Neural progenitor cell (in vitro differentiated cells): ENCODE data around the gene LRP1B. TPM values are rescaled to one million over a fixed set of nuclear protein-coding genes. Genes with fewer than 3 reads are reported as not detected.

ENCODE experiments used
- DNase-seq: peaks from one replicate; pipeline ENCODE4 v3.0.0-alpha.2; 2016; ENCODE audit warnings: low spot score
- H2AFZ ChIP-seq: fragments of 200-600 bp; sonication (generic); replicated peaks from 2 replicates; pipeline ENCODE4 v1.6.1; 2016; ENCODE audit warnings: antibody characterized with exemption
- H3F3A ChIP-seq: fragments of 200-600 bp; sonication (generic); 2 replicates; pipeline ENCODE4 v1.6.1; 2016; ENCODE audit warnings: antibody characterized with exemption, low read depth
- H3K27ac ChIP-seq: fragments of 200-600 bp; sonication (generic); 2 replicates; pipeline ENCODE4 v1.5.1; 2016; ENCODE audit warnings: mild to moderate bottlenecking
- H3K27me3 ChIP-seq: fragments of 200-600 bp; sonication (generic); 2 replicates; pipeline ENCODE4 v1.6.1; 2016; ENCODE audit warnings: mild to moderate bottlenecking, moderate library complexity
- H3K36me3 ChIP-seq: fragments of 200-600 bp; sonication (generic); 2 replicates; pipeline ENCODE4 v1.5.1; 2016
- H3K4me1 ChIP-seq: fragments of 200-600 bp; sonication (generic); 2 replicates; pipeline ENCODE4 v1.6.1; 2016; ENCODE audit warnings: mixed run types
- H3K4me2 ChIP-seq: fragments of 200-600 bp; sonication (generic); 2 replicates; pipeline ENCODE4 v1.6.1; 2016
- H3K4me3 ChIP-seq: fragments of 200-600 bp; sonication (generic); 2 replicates; pipeline ENCODE4 v1.5.1; 2016
- H3K79me2 ChIP-seq: fragments of 200-600 bp; sonication (generic); 2 replicates; pipeline ENCODE4 v1.6.1; 2016; ENCODE audit warnings: low read depth
- H3K9ac ChIP-seq: fragments of 200-600 bp; sonication (generic); 2 replicates; pipeline ENCODE4 v1.6.1; 2016
- H3K9me3 ChIP-seq: fragments of 200-600 bp; sonication (generic); 2 replicates; pipeline ENCODE4 v1.5.1; 2016; ENCODE audit warnings: low read depth
- H4K20me1 ChIP-seq: fragments of 200-600 bp; sonication (generic); 2 replicates; pipeline ENCODE4 v1.6.1; 2016; ENCODE audit warnings: low read depth
- H3K27ac Mint-ChIP-seq: 3 replicates; pipeline ENCODE4 v1.8.0; 2021; ENCODE audit warnings: mixed read lengths
- H3K27me3 Mint-ChIP-seq: 2 replicates; pipeline ENCODE4 v1.8.0; 2022; ENCODE audit warnings: low read depth, mild to moderate bottlenecking, inconsistent platforms, moderate library complexity, mixed read lengths; ENCODE audit not compliant: insufficient read depth
- H3K36me3 Mint-ChIP-seq: 3 replicates; pipeline ENCODE4 v1.8.0; 2021; ENCODE audit warnings: mixed read lengths
- H3K4me1 Mint-ChIP-seq: 3 replicates; pipeline ENCODE4 v1.8.0; 2021; ENCODE audit warnings: mixed read lengths
- H3K4me3 Mint-ChIP-seq: 3 replicates; pipeline ENCODE4 v1.8.0; 2021; ENCODE audit warnings: mild to moderate bottlenecking, moderate library complexity, mixed read lengths
- H3K9me3 Mint-ChIP-seq: 3 replicates; pipeline ENCODE4 v1.8.0; 2020; ENCODE audit warnings: mixed read lengths
- EZH2 ChIP-seq: fragments of 200-600 bp; sonication (generic); IDR thresholded peaks from 2 replicates; pipeline ENCODE4 v1.6.1; 2017; ENCODE audit warnings: antibody characterized with exemption, mild to moderate bottlenecking, moderate library complexity
- EZH2phosphoT487 ChIP-seq: fragments of 200-600 bp; sonication (generic); IDR thresholded peaks from 2 replicates; pipeline ENCODE4 v1.6.1; 2017; ENCODE audit warnings: antibody characterized with exemption
- total RNA-seq: library from RNA; depleted of rRNA; stranded (reverse); fragments of >200 nt; gene quantifications from 2 replicates; pipeline ENCODE4 v1.2.3, GENCODE V29; 2015; ENCODE audit warnings: low replicate concordance
- TF ChIP-seq, protein P1 (sequence below): fragments of 200-600 bp; sonication (generic); IDR thresholded peaks from 2 replicates; pipeline ENCODE4 v1.5.1; 2017; ENCODE audit warnings: antibody characterized with exemption, mild to moderate bottlenecking

Gene LRP1B
- total RNA-seq, 1 donor from 2014 or later = not detected

DNA sequence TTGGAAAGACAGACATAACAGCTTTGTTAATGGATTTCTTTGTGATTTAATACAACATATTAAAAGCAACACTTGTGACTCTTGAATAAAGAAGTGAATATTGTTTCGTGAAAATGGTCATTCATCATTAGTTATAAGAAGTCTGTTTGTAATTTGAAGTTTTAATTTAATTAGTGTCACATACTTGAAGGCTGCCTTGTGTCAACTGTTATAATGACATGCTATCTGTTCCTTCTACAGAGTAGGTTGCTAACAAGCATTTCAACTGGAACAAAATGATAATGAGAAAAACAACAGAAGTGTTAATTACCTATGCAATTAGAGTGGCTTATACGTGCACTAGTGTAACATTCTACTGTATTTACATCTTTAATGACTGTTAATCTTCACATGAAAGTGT lies 624.7 kb downstream of the LRP1B start:
- Histone ChIP-seq H3K79me2 (no peaks in the 10 kb centered on the region), H3K27ac (no peak overlapping the region), H2AFZ (no peak overlapping the region), H3K9ac (no peak overlapping the region), H3K36me3 (no peaks in the 10 kb centered on the region), H3F3A (no peaks in the 10 kb centered on the region), H3K4me1 (no peaks in the 10 kb centered on the region), H3K27me3 (no peaks in the 10 kb centered on the region), H3K4me2 (no peak overlapping the region), H4K20me1 (no peaks in the 10 kb centered on the region), H3K4me3 (no peak overlapping the region), H3K9me3 (no peaks in the 10 kb centered on the region)
- H3K4me1 Mint-ChIP-seq = peaks cover 3% of the 10 kb centered on the region
- no peak overlapping the region for H3K27ac Mint-ChIP-seq
- H3K4me3 Mint-ChIP-seq = no peak overlapping the region
- H3K9me3 Mint-ChIP-seq = no peaks in the 10 kb centered on the region
- DNase-seq = no peak
- no peaks in the 10 kb centered on the region for H3K36me3 Mint-ChIP-seq
- H3K27me3 Mint-ChIP-seq = no peaks in the 10 kb centered on the region
- no peak for TF ChIP-seq EZH2phosphoT487
- TF ChIP-seq EZH2 = no peak
- TF ChIP-seq, protein P1, sequence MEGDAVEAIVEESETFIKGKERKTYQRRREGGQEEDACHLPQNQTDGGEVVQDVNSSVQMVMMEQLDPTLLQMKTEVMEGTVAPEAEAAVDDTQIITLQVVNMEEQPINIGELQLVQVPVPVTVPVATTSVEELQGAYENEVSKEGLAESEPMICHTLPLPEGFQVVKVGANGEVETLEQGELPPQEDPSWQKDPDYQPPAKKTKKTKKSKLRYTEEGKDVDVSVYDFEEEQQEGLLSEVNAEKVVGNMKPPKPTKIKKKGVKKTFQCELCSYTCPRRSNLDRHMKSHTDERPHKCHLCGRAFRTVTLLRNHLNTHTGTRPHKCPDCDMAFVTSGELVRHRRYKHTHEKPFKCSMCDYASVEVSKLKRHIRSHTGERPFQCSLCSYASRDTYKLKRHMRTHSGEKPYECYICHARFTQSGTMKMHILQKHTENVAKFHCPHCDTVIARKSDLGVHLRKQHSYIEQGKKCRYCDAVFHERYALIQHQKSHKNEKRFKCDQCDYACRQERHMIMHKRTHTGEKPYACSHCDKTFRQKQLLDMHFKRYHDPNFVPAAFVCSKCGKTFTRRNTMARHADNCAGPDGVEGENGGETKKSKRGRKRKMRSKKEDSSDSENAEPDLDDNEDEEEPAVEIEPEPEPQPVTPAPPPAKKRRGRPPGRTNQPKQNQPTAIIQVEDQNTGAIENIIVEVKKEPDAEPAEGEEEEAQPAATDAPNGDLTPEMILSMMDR = no peak

DNA sequence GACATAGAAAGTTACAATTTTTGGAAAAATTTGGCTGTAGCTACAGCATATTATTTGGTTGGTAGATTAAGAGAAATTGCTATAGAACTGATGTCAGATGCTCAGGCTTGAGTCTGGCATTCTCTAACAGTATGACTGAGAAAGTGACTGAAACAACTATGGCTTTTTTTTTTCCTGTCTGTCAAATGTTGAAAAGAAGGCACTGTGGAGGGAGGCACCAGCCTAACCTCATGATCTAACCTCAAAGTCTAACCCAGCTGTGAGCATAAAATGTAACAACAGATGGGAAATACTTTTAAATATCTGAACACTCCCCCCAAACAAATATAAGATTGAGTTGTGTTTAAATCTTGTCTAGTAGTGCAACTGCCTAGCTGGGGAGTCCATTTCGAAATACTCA lies 629.1 kb downstream of the LRP1B start:
- peak overlapping the region; percentile 13 for H2AFZ ChIP-seq
- DNase-seq = no peak
- Mint-ChIP-seq H3K27me3 (no peaks in the 10 kb centered on the region), H3K9me3 (no peaks in the 10 kb centered on the region), H3K4me3 (no peak overlapping the region), H3K27ac (no peak overlapping the region), H3K36me3 (no peaks in the 10 kb centered on the region), H3K4me1 (peaks cover 3% of the 10 kb centered on the region)
- H3K79me2 ChIP-seq = no peaks in the 10 kb centered on the region
- no peaks in the 10 kb centered on the region for H4K20me1 ChIP-seq
- no peaks in the 10 kb centered on the region for H3K4me1 ChIP-seq
- no peaks in the 10 kb centered on the region for H3K27me3 ChIP-seq
- H3F3A ChIP-seq = no peaks in the 10 kb centered on the region
- H3K4me3 ChIP-seq = no peak overlapping the region
- H3K27ac ChIP-seq = no peak overlapping the region
- no peak overlapping the region for H3K4me2 ChIP-seq
- H3K9me3 ChIP-seq = no peaks in the 10 kb centered on the region
- no peak overlapping the region for H3K9ac ChIP-seq
- TF ChIP-seq, protein P1 = no peak
- TF ChIP-seq EZH2phosphoT487 = no peak
- no peaks in the 10 kb centered on the region for H3K36me3 ChIP-seq

DNA sequence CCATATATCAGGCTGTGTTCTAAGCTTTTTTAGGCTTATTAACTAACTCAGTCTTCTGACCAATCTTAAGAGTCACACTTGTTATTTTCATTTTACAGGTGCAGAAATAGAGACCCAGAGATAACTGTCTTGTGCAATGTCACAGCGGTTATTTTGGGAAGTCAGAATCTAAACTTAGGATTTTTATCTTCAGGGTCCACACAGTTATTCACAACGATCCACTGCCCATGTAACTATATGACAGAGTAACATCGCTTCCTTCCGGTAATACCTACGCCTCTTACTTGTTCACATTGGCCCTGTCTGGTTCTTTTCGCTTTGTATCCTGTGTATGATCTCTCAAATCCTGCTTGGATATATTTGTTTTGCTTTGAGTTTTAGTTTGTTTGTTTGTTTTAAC lies 631.7 kb downstream of the LRP1B start:
- H3F3A ChIP-seq = no peaks in the 10 kb centered on the region
- TF ChIP-seq EZH2phosphoT487 = no peak
- TF ChIP-seq, protein P1 = no peak
- TF ChIP-seq EZH2 = no peak
- H3K36me3 Mint-ChIP-seq = no peaks in the 10 kb centered on the region
- H3K4me1 Mint-ChIP-seq = peaks cover 3% of the 10 kb centered on the region
- H3K9ac ChIP-seq = no peak overlapping the region
- no peak overlapping the region for H3K27ac Mint-ChIP-seq
- no peaks in the 10 kb centered on the region for H3K27me3 ChIP-seq
- H2AFZ ChIP-seq = no peak overlapping the region
- H3K4me1 ChIP-seq = no peaks in the 10 kb centered on the region
- H4K20me1 ChIP-seq = no peaks in the 10 kb centered on the region
- H3K79me2 ChIP-seq = no peaks in the 10 kb centered on the region
- no peak overlapping the region for H3K4me2 ChIP-seq
- no peaks in the 10 kb centered on the region for H3K9me3 Mint-ChIP-seq
- H3K9me3 ChIP-seq = no peaks in the 10 kb centered on the region
- no peak overlapping the region for H3K27ac ChIP-seq
- no peaks in the 10 kb centered on the region for H3K36me3 ChIP-seq
- no peak overlapping the region for H3K4me3 ChIP-seq
- H3K4me3 Mint-ChIP-seq = no peak overlapping the region
- no peaks in the 10 kb centered on the region for H3K27me3 Mint-ChIP-seq
- no peak for DNase-seq

DNA sequence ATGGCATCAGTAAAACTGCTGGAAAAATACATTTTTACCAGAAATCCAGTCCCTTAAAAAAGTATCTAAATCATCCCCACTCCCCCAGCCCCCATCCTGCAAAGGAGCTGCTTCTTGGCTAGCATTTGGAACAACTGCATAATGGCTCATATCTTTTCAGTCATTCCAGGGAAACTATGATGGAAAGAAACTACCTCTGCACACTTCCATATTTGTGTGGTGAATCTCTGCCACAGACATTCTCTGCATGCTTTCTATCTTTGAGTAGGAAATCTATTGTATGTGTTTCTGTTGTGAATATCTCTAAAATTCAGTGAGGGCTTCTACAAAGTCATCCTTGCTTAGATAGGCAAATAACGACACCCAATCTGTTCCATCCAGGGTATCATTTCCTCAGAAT lies 632.3 kb downstream of the LRP1B start:
- Histone ChIP-seq H3K4me1 (no peaks in the 10 kb centered on the region), H2AFZ (no peak overlapping the region), H3K4me2 (no peak overlapping the region), H3K27ac (no peak overlapping the region), H3K9ac (no peak overlapping the region), H3K9me3 (no peaks in the 10 kb centered on the region), H3K27me3 (no peaks in the 10 kb centered on the region), H4K20me1 (no peaks in the 10 kb centered on the region), H3K36me3 (no peaks in the 10 kb centered on the region), H3K4me3 (no peak overlapping the region), H3F3A (no peaks in the 10 kb centered on the region), H3K79me2 (no peaks in the 10 kb centered on the region)
- no peaks in the 10 kb centered on the region for H3K9me3 Mint-ChIP-seq
- no peak overlapping the region for H3K27ac Mint-ChIP-seq
- no peak for DNase-seq
- H3K36me3 Mint-ChIP-seq = no peaks in the 10 kb centered on the region
- H3K27me3 Mint-ChIP-seq = no peaks in the 10 kb centered on the region
- peaks cover 3% of the 10 kb centered on the region for H3K4me1 Mint-ChIP-seq
- TF ChIP-seq EZH2phosphoT487 (no peak), EZH2 (no peak)
- TF ChIP-seq, protein P1 = no peak
- no peak overlapping the region for H3K4me3 Mint-ChIP-seq
